SK-N-SH (cell line): ENCODE data around the gene RAD51B.

ENCODE experiments used
- CHD2 ChIP-seq: fragments of 150-350 bp; IDR thresholded peaks from 2 replicates; pipeline ENCODE4 v1.6.1; 2018; ENCODE audit warnings: low read length; ENCODE audit not compliant: partially characterized antibody
- EP300 ChIP-seq, 2 experiments: IDR thresholded peaks; 2 replicates each; pipeline versions ENCODE4 v1.4.0 to v1.6.1; 2012; ENCODE audit warnings: borderline replicate concordance in 1 of 2, low read depth in 1 of 2, low read length in 1 of 2
- EZH2phosphoT487 ChIP-seq: fragments of 200-600 bp; sonication (generic); IDR thresholded peaks from 2 replicates; pipeline ENCODE4 v1.6.1; 2017; ENCODE audit warnings: low read depth, mixed run types, mild to moderate bottlenecking, antibody characterized with exemption, moderate library complexity, borderline replicate concordance
- FOXM1 ChIP-seq: IDR thresholded peaks from 2 replicates; pipeline ENCODE4 v1.4.0; 2012; ENCODE audit warnings: low read depth, mild to moderate bottlenecking
- GABPA ChIP-seq: IDR thresholded peaks from 2 replicates; pipeline ENCODE4 v1.4.0; 2012; ENCODE audit warnings: low read depth, mild to moderate bottlenecking
- NFIC ChIP-seq: IDR thresholded peaks from 2 replicates; pipeline ENCODE4 v1.4.0; 2012; ENCODE audit warnings: borderline replicate concordance
- POLR2AphosphoS5 ChIP-seq: IDR thresholded peaks from 2 replicates; pipeline ENCODE4 v1.6.1; 2012; ENCODE audit warnings: low read depth, low read length
- RAD21 ChIP-seq: IDR thresholded peaks from 2 replicates; pipeline ENCODE4 v1.6.1; 2012; ENCODE audit warnings: mild to moderate bottlenecking, low read length
- RCOR1 ChIP-seq: fragments of 150-350 bp; IDR thresholded peaks from 2 replicates; pipeline ENCODE4 v1.6.1; 2017; ENCODE audit warnings: antibody characterized with exemption, low read length
- REST ChIP-seq: IDR thresholded peaks from 2 replicates; pipeline ENCODE4 v1.6.1; 2012; ENCODE audit warnings: mild to moderate bottlenecking, low read depth, low read length, moderate library complexity
- TAF1 ChIP-seq: IDR thresholded peaks from 2 replicates; pipeline ENCODE4 v1.6.1; 2012; ENCODE audit warnings: low read depth, mild to moderate bottlenecking, low read length, moderate library complexity, borderline replicate concordance
- TF ChIP-seq, protein P1 (sequence below): fragments of 150-350 bp; IDR thresholded peaks from 2 replicates; pipeline ENCODE4 v1.6.1; 2016; ENCODE audit warnings: mild to moderate bottlenecking, low read depth, low read length
- TF ChIP-seq, protein P2 (sequence below): fragments of 200-600 bp; sonication (generic); IDR thresholded peaks from 2 replicates; pipeline ENCODE4 v1.6.1; 2017; ENCODE audit warnings: antibody characterized with exemption, mild to moderate bottlenecking, moderate library complexity

DNA sequence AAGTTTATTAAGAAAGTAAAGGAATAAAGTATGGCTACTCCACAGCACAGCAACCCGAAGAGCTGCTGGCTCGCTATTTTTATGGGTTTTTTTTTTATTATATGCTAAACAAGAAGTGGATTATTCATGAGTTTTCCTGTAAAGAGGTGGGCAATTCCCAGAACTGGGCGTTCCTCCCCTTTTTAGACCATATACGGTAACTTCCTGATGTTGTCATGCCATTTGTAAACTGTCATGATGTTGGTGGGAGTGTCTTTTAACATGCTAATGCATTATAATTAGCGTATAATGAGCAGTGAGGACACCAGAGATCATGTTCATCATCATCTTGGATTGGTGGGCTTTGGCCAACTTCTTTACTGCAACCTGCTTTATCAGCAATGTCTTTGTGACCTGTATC is 600.8 kb downstream of the RAD51B start:
- TF ChIP-seq TAF1: no peak
- no peak for TF ChIP-seq CHD2
- TF ChIP-seq, protein P1, sequence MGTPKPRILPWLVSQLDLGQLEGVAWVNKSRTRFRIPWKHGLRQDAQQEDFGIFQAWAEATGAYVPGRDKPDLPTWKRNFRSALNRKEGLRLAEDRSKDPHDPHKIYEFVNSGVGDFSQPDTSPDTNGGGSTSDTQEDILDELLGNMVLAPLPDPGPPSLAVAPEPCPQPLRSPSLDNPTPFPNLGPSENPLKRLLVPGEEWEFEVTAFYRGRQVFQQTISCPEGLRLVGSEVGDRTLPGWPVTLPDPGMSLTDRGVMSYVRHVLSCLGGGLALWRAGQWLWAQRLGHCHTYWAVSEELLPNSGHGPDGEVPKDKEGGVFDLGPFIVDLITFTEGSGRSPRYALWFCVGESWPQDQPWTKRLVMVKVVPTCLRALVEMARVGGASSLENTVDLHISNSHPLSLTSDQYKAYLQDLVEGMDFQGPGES: no peak
- TF ChIP-seq, protein P2, sequence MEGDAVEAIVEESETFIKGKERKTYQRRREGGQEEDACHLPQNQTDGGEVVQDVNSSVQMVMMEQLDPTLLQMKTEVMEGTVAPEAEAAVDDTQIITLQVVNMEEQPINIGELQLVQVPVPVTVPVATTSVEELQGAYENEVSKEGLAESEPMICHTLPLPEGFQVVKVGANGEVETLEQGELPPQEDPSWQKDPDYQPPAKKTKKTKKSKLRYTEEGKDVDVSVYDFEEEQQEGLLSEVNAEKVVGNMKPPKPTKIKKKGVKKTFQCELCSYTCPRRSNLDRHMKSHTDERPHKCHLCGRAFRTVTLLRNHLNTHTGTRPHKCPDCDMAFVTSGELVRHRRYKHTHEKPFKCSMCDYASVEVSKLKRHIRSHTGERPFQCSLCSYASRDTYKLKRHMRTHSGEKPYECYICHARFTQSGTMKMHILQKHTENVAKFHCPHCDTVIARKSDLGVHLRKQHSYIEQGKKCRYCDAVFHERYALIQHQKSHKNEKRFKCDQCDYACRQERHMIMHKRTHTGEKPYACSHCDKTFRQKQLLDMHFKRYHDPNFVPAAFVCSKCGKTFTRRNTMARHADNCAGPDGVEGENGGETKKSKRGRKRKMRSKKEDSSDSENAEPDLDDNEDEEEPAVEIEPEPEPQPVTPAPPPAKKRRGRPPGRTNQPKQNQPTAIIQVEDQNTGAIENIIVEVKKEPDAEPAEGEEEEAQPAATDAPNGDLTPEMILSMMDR: no peak
- TF ChIP-seq EZH2phosphoT487: no peak
- TF ChIP-seq EP300 (IDR thresholded peaks at IDR 0.05; ENCODE audit: borderline replicate concordance in 1 of 2, low read depth in 1 of 2, low read length in 1 of 2): no peak
- no peak for TF ChIP-seq FOXM1
- TF ChIP-seq RCOR1: no peak
- TF ChIP-seq REST: no peak
- no peak for TF ChIP-seq POLR2AphosphoS5
- TF ChIP-seq GABPA: no peak
- TF ChIP-seq NFIC: no peak
- TF ChIP-seq RAD21: no peak
